RPMI7951 (cell line): ENCODE results near the gene ITPK1. TPM values are rescaled to one million over a fixed set of nuclear protein-coding genes. Genes with fewer than 3 reads are reported as not detected.

Experiments used
- DNase-seq: peaks from one replicate; pipeline ENCODE4 v3.0.0-alpha.2; 2012; ENCODE audit warnings: low read depth
- total RNA-seq: library from RNA; depleted of rRNA; stranded (reverse); fragments of >200 nt; shearing (Covaris generic); gene quantifications from 2 replicates; pipeline ENCODE4 v1.2.3, GENCODE V29; 2014

ITPK1 gene
- total RNA-seq, 1 experiment from 2014 or later: 7.7 TPM

GRCh38 chr14:92990456-92991430 is 125.0 kb downstream of the ITPK1 start:
- DNase-seq: no peak

GRCh38 chr14:92988786-92989755 is 126.7 kb downstream of the ITPK1 start:
- DNase-seq: no peak

- DNase-seq: no peak
These were observed 127.8 kb downstream of the ITPK1 start for GRCh38 chr14:92987713-92988510.

GRCh38 chr14:92987148-92987570 is 128.6 kb downstream of the ITPK1 start:
- no peak for DNase-seq

- DNase-seq: peak; percentile 32
These were observed 129.2 kb downstream of the ITPK1 start for GRCh38 chr14:92986254-92987147.

GRCh38 chr14:92985521-92985920 is 130.2 kb downstream of the ITPK1 start:
- no peak for DNase-seq

GRCh38 chr14:92984896-92985295 is 130.8 kb downstream of the ITPK1 start:
- DNase-seq: no peak

GRCh38 chr14:92984082-92984788 is 131.5 kb downstream of the ITPK1 start:
- DNase-seq: no peak

GRCh38 chr14:92982956-92983355 is 132.8 kb downstream of the ITPK1 start:
- DNase-seq: no peak

GRCh38 chr14:92981726-92982125 is 134.0 kb downstream of the ITPK1 start:
- no peak for DNase-seq

GRCh38 chr14:92980866-92981265 is 134.9 kb downstream of the ITPK1 start:
- DNase-seq: no peak

GRCh38 chr14:92978229-92979021 is 137.3 kb downstream of the ITPK1 start:
- no peak for DNase-seq

GRCh38 chr14:92976268-92976667 is 139.5 kb downstream of the ITPK1 start:
- DNase-seq: no peak

- no peak for DNase-seq
These were observed 141.0 kb downstream of the ITPK1 start for GRCh38 chr14:92974541-92975345.

GRCh38 chr14:92973798-92974372 is 141.8 kb downstream of the ITPK1 start:
- peak; percentile 18 for DNase-seq

GRCh38 chr14:92973261-92973797 is 142.4 kb downstream of the ITPK1 start:
- peak; percentile 63 for DNase-seq

GRCh38 chr14:92971601-92972180 is 144.0 kb downstream of the ITPK1 start:
- no peak for DNase-seq
